ENCODE measurements around the gene RB1. TPM values are rescaled to one million over a fixed set of nuclear protein-coding genes. Genes with fewer than 3 reads are reported as not detected.
A peak's percentile ranks its signal among the peaks of the same experiment; 100 is the strongest.

The RB1 gene
- total RNA-seq, 1 donor from 2014 or later, result 41.0 TPM

- Histone ChIP-seq H3K4me3 (no peak overlapping the region), H3K27ac (no peak overlapping the region), H3K27me3 (no peaks in the 10 kb centered on the region), H3K4me1 (no peaks in the 10 kb centered on the region), H3K9me3 (no peaks in the 10 kb centered on the region), H3K36me3 (peaks cover 100% of the 10 kb centered on the region)
- intact Hi-C loops (cut with DNase I), result no loop called here
- DNase-seq (no peak), ATAC-seq (no peak)
- TF ChIP-seq, protein P1, sequence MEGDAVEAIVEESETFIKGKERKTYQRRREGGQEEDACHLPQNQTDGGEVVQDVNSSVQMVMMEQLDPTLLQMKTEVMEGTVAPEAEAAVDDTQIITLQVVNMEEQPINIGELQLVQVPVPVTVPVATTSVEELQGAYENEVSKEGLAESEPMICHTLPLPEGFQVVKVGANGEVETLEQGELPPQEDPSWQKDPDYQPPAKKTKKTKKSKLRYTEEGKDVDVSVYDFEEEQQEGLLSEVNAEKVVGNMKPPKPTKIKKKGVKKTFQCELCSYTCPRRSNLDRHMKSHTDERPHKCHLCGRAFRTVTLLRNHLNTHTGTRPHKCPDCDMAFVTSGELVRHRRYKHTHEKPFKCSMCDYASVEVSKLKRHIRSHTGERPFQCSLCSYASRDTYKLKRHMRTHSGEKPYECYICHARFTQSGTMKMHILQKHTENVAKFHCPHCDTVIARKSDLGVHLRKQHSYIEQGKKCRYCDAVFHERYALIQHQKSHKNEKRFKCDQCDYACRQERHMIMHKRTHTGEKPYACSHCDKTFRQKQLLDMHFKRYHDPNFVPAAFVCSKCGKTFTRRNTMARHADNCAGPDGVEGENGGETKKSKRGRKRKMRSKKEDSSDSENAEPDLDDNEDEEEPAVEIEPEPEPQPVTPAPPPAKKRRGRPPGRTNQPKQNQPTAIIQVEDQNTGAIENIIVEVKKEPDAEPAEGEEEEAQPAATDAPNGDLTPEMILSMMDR (IDR thresholded peaks at IDR 0.05), result no peak
Measured at GRCh38 chr13:48258430-48258829, 45.1 kb upstream of the RB1 start.

GRCh38 chr13:48260970-48261369, 42.6 kb upstream of the RB1 start:
- Histone ChIP-seq H3K36me3 (peaks cover 95% of the 10 kb centered on the region), H3K27ac (no peak overlapping the region), H3K27me3 (no peaks in the 10 kb centered on the region), H3K4me1 (no peaks in the 10 kb centered on the region), H3K4me3 (no peak overlapping the region), H3K9me3 (no peaks in the 10 kb centered on the region)
- TF ChIP-seq, protein P1 (IDR thresholded peaks at IDR 0.05), result no peak
- ATAC-seq, result no peak
- intact Hi-C loops (cut with DNase I), result no loop called here
- no peak for DNase-seq

GRCh38 chr13:48263196-48263595, 40.4 kb upstream of the RB1 start:
- DNase-seq, result no peak
- intact Hi-C loops (cut with DNase I), result no loop called here
- no peak overlapping the region for H3K27ac ChIP-seq
- no peak overlapping the region for H3K4me3 ChIP-seq
- no peaks in the 10 kb centered on the region for H3K4me1 ChIP-seq
- peaks cover 73% of the 10 kb centered on the region for H3K36me3 ChIP-seq
- TF ChIP-seq, protein P1 (IDR thresholded peaks at IDR 0.05), result no peak
- H3K9me3 ChIP-seq, result no peaks in the 10 kb centered on the region
- H3K27me3 ChIP-seq, result no peaks in the 10 kb centered on the region
- ATAC-seq, result no peak

- intact Hi-C loops (cut with DNase I), result no loop called here
- Histone ChIP-seq H3K4me1 (no peaks in the 10 kb centered on the region), H3K27me3 (no peaks in the 10 kb centered on the region), H3K4me3 (no peak overlapping the region), H3K36me3 (peaks cover 64% of the 10 kb centered on the region), H3K9me3 (no peaks in the 10 kb centered on the region), H3K27ac (no peak overlapping the region)
- DNase-seq, result no peak
- TF ChIP-seq, protein P1 (IDR thresholded peaks at IDR 0.05), result no peak
- peak; percentile 71 for ATAC-seq
Measured at GRCh38 chr13:48264058-48264457, 39.5 kb upstream of the RB1 start.

GRCh38 chr13:48265217-48265815, 38.2 kb upstream of the RB1 start:
- Histone ChIP-seq H3K4me3 (no peak overlapping the region), H3K9me3 (no peaks in the 10 kb centered on the region), H3K4me1 (no peaks in the 10 kb centered on the region), H3K27me3 (no peaks in the 10 kb centered on the region), H3K36me3 (peaks cover 61% of the 10 kb centered on the region), H3K27ac (no peak overlapping the region)
- TF ChIP-seq, protein P1 (IDR thresholded peaks at IDR 0.05), result no peak
- ATAC-seq, result peak; percentile 85
- intact Hi-C loops (cut with DNase I), result no loop called here
- DNase-seq, result no peak

DNA sequence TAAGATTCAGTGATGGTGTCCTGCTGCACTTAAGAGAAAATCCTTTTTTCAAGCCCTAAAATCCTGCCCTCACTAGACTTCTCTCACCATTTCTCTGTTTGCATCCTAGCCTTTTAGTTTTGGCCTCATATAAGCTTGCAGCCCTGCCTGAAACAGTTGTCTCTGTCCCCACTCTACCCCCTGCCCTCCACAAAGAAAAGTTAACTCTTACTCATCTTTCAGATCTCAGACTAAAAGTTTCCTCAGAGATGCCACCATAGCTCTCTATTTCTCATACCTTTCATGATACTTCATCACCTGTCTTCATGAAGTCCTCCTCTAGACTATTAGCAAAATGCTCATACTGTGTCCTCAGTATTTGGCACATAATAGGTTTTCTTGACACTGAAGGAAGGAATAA, 37.4 kb upstream of the RB1 start:
- H3K27me3 ChIP-seq, result no peaks in the 10 kb centered on the region
- intact Hi-C loops (cut with DNase I), result no loop called here
- H3K36me3 ChIP-seq, result peaks cover 53% of the 10 kb centered on the region

More for the DNA sequence above, 37.4 kb upstream of the RB1 start:
- TF ChIP-seq, protein P1 (IDR thresholded peaks at IDR 0.05), result no peak
- DNase-seq (no peak), ATAC-seq (no peak)
- no peak overlapping the region for H3K27ac ChIP-seq
- H3K4me3 ChIP-seq, result no peak overlapping the region
- no peaks in the 10 kb centered on the region for H3K9me3 ChIP-seq
- no peaks in the 10 kb centered on the region for H3K4me1 ChIP-seq

All from upper lobe of right lung (tissue), 1 donor.